COLO829 (cell line): ENCODE data around the gene TMSB4X.
"Not testable (repeated sequence)": the region's sequence is repeated elsewhere in the genome, so short reads cannot be mapped to it uniquely, and the experiment has no call there.

Experiments
- DNase-seq: peaks from one replicate; pipeline ENCODE4 v3.0.0; 2012; ENCODE audit warnings: low spot score

Gene TMSB4X

DNA sequence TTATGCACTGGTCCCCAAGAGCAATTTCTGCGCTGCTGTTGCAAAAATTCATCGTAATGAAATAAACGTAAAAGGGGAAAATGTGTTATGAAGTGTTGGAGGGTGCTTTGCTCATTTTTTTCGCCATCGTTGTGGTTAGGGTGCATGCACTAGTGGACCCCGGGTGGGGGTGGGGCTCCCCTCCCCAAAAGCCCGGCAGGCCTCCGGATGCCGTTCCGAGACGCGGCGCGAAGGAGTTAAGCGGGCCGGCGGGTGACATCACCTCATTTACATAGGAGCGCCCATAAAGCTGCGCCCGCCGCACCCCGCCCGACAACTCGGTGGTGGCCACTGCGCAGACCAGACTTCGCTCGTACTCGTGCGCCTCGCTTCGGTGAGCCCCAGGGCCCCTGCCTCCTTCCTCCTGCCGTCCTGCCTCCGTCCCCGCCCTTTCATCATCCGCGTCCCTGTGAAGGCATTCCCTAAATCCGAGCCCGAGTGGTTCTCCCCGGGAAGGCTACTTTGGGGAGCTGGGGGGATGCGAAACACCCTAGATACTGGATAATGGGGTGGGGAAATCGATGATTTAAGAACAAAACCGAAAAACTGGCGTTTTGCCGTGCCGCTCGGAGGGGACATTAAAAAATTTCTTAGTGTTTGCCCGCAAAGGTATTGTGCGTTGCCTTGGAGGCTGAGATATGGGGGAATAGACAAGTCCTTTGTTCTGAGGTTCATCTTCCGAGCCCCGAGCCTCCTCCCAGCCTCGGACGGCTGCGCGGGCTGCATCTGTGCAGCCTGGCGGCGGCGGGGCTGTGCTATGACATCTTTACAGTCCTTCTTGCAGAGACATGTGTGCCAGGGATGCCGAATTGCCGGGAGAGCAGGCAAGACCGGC lies at the start of gene TMSB4X:
Gene TMSB4X, plus strand, starts transcription at position 315 of the 874 bp plus-strand sequence.
- peak; percentile 76 for DNase-seq

DNA sequence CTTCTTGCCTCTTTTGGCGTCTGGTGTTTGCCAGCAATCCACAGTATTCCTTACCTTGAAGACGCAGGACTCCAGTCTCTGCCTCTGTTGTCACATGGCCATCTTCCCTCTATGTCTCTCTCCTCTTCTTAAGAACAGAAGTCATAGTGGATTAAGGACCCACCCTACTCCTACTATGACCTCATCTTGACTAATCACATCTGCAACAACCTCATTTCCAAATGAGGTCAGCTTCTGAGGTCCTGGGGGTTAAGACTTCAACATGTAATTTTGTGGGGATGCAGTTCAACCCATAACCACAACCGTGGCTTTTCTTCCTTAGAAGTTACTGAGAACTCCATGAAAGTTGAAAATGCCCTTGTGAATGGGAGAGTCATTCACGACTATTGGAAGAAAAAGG lies 45.2 kb upstream of the TMSB4X start:
- no peak for DNase-seq

DNA sequence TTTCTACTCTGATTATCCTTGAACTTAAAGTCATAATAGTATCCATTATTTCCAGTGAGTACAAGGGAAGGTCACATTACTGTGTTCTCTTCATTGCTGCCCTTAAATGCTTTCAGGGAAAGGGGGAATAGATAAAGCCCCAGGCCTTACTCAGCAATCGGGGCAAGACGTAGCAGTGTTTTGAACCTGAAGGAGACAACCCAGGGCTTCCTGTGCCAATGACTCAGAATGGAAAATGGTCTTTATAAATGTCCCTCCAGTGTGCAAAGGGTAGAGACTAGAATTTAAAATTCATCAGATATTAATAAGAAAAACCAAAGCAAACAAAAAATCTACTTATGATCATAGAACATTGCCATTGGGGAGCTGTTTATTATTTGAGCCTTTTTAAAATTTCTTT lies 44.8 kb upstream of the TMSB4X start:
- peak; percentile 42 for DNase-seq

DNA sequence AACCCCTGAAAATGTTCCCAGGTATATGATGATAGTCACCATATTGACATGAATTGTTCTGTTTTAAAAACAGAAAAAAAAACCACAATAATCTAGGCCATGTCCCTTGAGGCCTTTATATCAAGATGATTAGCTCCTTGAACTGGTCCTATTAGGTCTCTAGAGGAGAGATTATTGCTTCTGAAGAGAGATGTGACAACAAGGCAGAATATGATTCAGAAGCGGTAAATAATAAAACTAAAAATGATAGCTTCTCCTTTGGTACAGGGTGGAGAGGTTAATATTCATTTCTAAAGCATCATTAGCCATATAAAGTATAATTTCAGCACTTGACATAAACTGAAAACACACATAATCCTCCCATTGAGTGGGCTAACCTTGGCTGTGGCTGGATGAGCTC lies 42.7 kb upstream of the TMSB4X start:
- DNase-seq = no peak

DNA sequence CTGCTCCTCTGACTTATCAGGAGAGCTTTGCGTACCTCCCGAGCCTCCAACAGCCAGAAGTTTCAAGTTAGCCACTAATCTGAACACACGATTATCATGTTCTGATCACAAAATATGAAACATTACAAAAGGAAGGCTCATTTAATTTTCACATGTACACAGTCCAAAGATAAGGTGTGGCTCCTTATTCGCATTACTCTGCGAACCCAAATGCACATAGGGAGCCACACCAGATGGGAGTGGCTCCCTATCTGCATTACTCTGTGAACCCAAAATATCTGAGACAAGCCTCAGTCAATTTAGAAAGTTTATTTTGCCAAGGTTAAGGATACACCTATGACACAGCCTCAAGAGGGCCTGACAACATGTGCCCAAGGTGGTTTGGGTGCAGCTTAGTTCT lies 40.1 kb upstream of the TMSB4X start:
- no peak for DNase-seq

DNA sequence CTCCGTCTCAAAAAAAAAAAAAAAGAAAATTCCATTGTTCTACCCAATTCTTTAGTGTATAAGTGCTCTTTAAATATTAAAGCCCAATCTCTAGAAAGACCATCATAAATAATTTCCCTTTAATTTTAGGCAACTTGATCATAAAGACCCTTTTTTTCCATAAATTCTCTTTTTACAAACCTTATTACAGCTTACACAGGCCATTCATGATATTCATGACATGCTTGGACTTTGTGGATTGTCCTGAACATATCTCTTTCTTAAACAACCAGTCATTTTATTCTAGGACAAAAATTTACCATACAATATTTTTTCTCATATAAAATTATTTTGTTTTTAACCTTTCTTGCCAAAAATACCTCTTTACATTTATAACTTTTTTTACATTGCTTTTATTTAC lies 38.0 kb upstream of the TMSB4X start:
- DNase-seq = no peak

DNA sequence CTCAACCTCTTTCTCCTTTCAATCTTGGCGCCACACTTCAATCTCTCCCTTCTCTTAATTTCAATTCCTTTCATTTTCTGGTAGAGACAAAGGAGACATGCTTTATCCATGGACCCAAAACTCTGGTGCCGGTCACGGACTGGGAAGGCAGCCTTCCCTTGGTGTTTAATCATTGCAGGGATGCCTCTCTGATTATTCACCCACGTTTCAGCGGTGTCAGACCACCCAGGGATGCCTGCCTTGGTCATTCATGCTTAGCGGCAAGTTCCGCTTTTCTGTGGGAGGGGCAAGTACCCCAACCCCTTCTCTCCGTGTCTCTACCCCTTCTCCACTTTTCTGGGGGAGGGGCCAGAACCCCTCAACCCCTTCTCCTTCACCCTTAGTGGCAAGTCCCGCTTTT lies 34.4 kb upstream of the TMSB4X start:
- not testable (repeated sequence) for DNase-seq

DNA sequence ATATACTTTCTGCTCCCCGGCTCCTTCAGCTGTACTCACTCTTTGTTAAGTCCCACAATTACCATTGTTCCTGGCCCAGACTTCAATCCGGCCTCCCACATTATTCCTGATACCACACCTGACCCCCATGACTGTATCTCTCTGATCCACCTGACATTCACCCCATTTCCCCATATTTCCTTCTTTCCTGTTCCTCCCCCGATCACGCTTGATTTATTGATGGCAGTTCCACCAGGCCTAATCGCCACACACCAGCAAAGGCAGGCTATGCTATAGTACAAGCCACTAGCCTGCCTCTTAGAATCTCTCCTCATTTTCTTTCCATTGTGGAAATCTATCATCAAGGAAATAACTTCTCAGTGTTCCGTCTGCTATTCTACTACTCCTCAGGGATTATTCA lies 31.3 kb upstream of the TMSB4X start:
- DNase-seq = not testable (repeated sequence)

DNA sequence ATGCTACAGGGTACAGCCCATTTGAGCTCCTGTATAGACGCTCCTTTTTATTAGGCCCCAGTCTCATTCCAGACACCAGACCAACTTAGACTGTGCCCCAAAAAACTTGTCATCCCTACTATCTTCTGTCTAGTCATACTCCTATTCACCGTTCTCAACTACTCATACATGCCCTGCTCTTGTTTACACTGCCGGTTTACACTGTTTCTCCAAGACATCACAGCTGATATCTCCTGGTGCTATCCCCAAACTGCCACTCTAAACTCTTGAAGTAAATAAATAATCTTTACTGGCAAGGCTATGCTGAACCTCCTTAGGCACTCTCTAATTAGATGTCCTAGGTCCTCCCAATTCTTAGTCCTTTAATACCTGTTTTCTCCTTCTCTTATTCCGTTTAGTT lies 30.5 kb upstream of the TMSB4X start:
- not testable (repeated sequence) for DNase-seq

DNA sequence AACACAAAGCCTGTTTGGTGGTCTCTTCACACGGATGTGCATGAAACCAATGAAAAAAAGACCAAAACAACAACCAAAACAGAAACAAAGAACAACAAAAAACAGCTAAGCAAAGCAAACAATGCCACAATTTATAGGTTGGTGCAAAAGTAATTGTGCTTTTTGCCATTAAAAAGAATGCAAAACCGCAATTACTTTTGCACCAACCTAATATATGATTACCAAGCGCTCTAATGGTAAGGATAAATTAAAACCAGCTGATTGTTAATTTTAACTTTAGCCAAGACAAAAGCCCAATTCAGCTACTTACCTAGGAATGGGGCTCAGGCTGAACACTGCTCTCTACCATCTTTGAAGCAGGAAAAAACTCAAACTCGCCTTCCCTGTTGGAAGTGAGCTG lies 29.4 kb upstream of the TMSB4X start:
- DNase-seq = no peak

DNA sequence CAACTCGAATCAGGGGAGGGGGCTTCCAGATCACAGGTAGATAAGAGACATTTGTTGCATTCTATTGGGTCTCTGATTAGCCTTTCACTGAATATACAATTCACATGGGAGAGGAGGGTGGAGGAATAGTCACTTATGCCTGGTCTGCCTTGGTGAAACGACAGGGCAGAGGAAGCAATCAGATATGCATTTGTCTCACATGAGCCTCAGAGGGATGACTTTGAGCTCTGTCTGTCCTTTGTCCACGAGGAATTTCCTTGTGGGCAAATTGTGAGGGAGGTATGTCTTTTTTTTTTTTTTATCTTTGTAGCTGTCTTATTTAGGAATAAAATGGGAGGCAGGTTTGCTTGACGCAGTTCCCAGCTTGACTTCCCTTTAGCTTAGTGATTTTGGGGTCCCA lies 28.5 kb upstream of the TMSB4X start:
- no peak for DNase-seq

DNA sequence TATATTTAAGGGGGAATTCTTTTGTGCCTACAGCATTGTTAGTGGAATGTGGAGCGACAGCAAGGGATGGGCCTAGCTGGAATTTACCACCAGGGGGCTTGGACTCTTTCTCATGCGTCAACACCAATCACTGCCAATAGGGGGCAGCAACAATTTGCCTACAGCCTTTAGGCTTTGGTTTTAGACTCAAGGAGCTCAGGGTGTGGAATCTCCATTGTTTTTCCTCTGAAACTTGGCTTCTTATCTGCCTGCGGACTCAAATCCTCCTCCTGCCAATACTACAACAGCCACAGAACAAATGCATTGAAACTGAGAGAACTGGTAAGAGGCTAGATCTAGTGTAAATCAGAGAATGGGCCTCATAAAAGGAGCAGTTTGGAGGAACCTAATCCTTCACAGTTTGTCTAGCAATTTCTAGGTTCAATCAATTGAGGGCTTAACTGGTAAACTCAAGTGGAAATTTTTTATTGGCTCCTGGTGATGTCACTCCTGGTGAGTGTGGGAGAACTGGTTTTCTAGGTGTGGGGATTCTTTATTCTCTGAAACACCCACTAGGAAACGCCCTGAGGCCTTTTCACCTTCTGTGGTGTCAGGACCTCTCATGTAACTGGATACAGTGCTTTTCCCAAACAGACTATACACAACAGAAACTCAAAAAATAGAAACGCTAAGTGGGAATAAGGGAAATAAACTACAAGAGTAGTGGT lies 27.9 kb upstream of the TMSB4X start:
- DNase-seq = peak; percentile 68

DNA sequence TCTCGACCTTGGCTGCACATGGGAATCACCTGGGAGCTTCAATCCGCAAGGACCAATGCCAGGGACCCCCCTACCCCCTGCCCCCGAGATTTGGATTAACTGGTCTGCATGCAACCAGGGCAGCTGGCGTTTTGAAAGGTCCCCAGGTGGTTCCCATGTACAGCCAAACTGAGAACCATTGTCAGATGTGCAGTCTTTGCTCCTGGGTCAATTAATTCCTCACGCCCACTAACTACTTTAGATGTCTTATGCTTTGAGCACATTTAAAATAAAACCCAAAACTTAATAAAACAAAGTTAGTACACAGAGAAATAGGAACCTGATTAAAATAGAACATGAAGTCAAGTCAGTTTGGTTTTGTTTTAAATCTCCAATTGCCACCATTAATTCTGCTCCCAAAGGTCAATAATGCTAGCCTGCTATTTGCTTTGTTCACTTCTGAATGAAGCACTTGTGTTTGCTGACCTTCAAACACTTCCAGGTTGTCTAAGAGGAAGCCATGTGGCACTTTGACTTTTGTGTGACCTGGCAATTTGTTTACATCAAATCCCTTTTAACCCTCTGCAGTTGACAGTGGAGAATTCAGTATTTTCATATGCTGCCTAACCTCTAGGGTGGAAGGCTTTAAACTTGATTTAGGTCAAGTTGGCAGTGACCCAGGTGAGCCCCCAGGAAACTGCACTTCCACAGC lies 27.2 kb upstream of the TMSB4X start:
- DNase-seq = no peak

DNA sequence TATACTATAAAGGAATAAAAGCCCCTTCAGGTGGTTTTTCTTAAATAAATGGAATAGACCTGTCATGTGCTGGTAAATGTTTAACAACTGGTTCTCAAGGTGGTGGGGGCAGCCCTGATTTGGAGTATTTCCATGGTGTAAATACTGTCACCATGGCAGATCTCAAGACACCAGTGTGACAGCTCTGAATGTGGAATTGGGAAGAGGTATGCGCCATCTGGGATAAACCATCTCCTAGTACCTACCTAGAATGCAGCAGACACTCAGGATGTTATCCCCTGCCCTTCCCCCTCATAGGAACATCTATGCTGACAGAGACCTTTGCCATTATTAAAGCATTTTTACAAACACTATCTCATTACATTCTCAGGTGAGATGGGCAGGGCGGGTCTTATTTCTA lies 26.4 kb upstream of the TMSB4X start:
- DNase-seq = no peak

DNA sequence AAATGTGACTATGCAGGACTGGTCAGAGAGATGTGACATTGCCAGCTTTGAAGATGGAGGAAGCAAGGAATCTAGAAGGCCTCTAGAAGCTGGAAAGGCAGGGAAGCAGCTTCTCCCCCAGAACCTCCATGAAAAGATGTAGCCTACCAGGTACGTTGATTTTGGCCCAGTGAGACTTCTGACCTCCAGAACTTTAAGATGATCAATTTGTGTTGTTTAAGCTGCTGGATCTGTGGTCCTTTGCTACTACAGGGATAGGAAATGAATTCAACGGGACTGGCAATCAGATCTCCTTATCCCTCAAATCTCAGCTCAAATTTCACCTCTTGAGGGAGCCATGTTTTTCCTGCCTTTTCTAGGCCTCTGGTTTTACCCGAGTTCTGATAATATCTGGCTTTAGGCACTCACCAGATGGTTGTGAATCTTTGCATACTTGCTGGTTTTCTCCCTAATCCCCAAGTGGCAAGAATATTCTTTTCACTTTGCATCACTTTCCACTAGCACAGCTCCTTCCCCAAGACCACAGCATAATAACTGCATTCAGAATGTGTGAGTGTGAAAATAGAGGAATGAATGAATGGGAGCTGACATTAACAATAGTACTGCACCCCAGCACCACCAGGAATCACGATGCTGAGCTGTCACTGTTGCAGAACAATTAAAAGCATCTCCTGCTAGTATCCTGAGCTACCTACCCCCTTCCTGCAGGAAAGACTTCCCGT lies 25.5 kb upstream of the TMSB4X start:
- DNase-seq = no peak

DNA sequence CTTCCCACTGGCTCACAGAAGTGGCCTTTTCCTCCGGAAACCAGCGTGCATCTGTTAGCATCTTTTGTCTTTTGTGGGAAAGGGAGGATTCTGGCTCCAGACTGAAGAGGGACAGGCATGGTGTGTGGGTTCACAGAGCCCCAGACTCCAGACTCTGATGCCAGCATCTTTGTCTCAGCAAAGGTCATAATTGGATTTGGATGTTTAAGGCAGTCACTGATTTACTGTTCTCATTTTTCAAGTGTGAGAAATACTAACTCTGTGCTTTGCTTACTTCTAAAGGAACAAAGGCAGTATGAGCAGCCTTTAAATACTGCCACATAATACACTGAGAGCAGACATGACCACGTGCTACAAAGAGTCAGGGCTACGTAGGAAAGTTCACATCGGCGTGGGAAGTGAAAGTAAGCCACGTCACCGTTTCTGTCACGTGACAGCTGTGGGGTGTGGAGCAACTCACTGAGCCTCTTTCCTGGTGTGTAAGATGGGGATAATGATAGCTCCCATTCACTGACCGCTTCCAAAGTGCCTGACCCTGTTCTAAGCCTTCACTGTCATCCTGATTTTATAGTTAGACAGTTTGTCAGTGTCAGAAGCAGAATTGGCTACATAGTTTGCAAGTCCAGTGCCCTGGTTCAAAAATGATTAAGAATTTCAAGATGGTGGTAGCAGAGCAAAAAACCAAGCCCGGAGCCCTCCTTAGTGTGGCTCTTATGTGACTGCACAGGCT lies 24.8 kb upstream of the TMSB4X start:
- DNase-seq = peak; percentile 79

DNA sequence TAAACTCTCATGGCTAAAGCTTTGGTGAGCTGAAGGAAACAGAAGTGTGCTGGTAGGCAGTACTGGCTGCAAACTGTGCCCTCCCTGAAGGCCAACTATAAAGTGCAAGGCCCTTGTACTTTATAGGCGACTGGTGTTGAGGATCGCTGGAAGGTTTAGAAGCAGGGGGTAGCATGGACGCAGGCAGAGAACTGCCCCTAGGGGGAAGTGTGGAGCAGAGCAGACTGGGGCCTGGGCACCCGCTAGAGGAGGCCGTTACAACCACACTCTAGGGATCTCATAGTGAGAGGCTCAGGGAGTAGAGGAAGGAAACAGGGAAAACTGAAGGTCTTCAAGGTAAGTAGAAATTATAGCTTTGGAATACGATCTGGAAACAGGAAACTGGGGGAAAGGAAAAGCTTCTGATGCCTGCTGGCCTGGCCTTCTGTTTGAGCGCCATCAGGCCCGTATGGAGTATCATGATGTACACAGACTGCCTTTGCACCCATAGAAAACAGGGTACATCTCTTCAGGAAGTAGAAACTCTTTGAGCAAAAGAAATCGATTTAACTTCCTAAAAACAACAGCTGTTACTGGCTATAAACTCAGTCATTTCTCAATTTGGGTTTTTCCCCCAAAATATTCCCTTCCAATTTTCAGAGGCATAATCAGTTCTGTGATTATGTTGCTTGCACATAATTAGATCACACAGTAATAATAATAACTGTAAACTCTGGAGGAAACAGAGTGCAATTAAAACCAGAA lies 23.9 kb upstream of the TMSB4X start:
- DNase-seq = no peak

DNA sequence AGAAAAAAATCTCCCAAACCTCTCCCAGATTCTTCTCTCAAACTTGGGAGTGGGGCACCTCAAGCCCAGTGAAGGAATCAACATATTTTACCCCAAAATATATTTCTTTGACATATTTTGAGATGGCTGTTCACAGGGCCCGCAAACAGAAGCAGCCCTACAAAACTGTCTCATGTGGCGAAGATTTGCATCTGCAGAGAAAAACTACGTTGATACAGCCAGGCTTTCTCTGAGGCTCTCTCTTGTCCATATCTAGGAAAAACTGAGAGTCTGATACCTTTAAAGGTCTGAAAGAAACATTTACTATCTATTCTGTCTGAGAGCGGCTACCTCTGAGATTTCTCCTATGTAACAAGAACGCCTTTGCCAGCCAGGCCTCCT lies 23.3 kb upstream of the TMSB4X start:
- no peak for DNase-seq

DNA sequence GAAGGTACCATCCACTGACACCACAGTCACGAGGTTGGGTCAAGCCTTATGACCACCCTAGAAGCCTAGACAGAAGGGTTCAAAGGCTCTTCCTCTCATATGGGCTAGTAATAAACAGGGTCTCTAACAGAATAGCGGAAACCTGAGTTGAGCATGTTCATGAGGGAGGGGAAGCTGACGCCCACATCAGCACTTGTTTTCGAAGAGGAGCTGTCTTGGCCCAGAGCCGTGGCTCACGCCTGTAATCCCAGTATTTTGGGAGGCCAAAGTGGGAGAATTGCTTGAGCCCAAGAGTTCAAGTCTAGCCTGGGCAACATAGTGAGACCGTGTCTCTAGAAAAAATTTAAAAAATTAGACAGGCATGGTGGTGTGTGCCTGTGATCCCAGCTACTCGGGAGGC lies 21.5 kb upstream of the TMSB4X start:
- no peak for DNase-seq

DNA sequence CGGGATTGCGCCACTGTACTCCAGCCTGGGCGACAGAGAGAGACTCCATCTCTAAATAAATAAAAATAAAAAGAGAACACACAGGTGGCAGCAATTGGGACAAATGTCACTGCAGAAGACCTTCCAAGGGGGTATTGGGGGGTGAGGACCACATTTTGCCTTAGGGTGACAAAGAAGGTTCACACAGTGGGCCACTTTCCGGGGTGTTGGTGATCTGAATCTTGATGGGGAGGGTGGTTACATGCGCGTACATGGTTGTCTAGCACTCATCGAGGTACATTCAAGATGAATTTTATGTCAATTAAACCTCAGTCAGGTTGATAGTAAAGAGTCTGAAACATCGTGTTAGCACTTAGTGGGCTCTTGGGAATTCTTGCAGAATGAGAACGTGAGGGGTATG lies 20.5 kb upstream of the TMSB4X start:
- DNase-seq = no peak

DNA sequence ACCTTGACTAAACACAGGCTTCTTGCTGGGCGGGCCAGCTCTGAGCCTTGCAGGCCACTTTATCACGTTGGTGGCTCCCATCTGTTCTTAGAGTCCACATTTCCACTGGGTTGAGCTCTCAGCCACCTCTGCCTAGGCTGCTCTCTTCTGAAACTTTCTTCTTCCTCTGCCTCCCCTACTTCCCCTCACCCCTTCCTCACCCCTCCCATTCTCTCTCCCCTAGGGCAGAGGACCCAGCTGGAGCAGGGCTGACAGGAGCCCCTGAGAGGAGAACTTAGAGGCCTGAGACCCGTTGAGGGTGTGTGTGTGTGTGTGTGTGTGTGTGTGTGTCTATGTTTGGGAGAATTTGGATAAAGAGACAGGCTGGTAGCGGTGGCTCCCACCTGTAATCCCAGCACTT lies 19.9 kb upstream of the TMSB4X start:
- DNase-seq = no peak
